Panc1 (cell line): Measurements from ENCODE around the gene NR6A1.

Experiments used
- POLR2AphosphoS5 ChIP-seq: IDR thresholded peaks from 2 replicates; pipeline ENCODE4 v1.6.1; 2012; ENCODE audit warnings: mild to moderate bottlenecking, low read depth, low read length, moderate library complexity
- TF ChIP-seq, protein P1 (sequence below): fragments of 450-650 bp; IDR thresholded peaks from 2 replicates; pipeline ENCODE4 v1.5.1; 2017; ENCODE audit warnings: mild to moderate bottlenecking
- TF ChIP-seq, protein P2 (sequence below), 2 experiments: IDR thresholded peaks; 2 replicates each; pipeline ENCODE4 v1.6.1; 2011 to 2012; ENCODE audit warnings: low read depth in 2 of 2, control low read depth in 1 of 2, low read length in 1 of 2, mild to moderate bottlenecking in 1 of 2, moderate library complexity in 1 of 2; ENCODE audit not compliant: insufficient read depth in 1 of 2

DNA sequence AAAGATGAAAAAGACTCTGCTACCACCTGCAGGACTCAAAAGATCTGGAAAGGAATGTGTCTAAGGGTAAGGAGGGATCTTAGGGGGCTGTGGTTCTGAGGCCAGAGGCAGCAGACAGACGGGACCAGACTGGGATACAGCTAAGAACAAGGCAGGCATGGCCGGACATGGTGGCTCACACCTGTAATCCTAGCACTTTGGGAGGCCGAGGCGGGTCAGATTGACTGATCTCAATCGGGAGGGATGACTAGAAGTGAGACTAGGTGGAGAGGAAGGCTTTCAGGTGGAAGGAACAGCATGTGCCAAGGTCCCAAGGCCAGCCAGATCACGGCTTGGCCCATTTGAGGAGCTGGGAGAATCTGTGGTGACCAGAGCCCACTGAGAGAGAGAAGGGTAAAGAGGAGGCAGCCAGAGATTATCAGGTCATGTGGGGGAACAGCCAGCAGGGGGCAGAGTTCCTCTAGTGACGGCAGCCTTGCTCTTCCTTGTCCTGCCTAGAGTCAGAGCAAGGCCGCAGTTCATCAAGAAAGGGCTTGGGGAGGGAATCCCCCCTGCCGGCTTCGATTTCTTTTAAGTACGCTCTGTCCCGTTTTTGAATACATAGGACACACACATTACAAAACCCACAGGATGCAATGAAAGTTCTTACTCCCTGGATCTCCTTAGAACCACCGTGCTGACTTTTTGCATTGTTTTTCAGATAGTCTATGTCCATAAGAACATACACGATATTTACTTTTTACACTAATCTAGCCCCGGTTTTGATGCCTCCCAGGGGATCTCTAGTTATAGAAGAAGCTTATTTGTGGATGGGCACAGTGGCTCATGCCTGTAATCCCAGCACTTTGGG, 3.2 kb upstream of the NR6A1 start:
- TF ChIP-seq, protein P1, sequence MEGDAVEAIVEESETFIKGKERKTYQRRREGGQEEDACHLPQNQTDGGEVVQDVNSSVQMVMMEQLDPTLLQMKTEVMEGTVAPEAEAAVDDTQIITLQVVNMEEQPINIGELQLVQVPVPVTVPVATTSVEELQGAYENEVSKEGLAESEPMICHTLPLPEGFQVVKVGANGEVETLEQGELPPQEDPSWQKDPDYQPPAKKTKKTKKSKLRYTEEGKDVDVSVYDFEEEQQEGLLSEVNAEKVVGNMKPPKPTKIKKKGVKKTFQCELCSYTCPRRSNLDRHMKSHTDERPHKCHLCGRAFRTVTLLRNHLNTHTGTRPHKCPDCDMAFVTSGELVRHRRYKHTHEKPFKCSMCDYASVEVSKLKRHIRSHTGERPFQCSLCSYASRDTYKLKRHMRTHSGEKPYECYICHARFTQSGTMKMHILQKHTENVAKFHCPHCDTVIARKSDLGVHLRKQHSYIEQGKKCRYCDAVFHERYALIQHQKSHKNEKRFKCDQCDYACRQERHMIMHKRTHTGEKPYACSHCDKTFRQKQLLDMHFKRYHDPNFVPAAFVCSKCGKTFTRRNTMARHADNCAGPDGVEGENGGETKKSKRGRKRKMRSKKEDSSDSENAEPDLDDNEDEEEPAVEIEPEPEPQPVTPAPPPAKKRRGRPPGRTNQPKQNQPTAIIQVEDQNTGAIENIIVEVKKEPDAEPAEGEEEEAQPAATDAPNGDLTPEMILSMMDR: peak; percentile 80
- TF ChIP-seq, protein P2, sequence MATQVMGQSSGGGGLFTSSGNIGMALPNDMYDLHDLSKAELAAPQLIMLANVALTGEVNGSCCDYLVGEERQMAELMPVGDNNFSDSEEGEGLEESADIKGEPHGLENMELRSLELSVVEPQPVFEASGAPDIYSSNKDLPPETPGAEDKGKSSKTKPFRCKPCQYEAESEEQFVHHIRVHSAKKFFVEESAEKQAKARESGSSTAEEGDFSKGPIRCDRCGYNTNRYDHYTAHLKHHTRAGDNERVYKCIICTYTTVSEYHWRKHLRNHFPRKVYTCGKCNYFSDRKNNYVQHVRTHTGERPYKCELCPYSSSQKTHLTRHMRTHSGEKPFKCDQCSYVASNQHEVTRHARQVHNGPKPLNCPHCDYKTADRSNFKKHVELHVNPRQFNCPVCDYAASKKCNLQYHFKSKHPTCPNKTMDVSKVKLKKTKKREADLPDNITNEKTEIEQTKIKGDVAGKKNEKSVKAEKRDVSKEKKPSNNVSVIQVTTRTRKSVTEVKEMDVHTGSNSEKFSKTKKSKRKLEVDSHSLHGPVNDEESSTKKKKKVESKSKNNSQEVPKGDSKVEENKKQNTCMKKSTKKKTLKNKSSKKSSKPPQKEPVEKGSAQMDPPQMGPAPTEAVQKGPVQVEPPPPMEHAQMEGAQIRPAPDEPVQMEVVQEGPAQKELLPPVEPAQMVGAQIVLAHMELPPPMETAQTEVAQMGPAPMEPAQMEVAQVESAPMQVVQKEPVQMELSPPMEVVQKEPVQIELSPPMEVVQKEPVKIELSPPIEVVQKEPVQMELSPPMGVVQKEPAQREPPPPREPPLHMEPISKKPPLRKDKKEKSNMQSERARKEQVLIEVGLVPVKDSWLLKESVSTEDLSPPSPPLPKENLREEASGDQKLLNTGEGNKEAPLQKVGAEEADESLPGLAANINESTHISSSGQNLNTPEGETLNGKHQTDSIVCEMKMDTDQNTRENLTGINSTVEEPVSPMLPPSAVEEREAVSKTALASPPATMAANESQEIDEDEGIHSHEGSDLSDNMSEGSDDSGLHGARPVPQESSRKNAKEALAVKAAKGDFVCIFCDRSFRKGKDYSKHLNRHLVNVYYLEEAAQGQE (IDR thresholded peaks at IDR 0.05; ENCODE audit: insufficient read depth in 1 of 2, low read depth in 2 of 2, low read length in 1 of 2): no peak
- TF ChIP-seq POLR2AphosphoS5: no peak
